ENCODE measurements around the gene LGALS9. TPM values are rescaled to one million over a fixed set of nuclear protein-coding genes. Genes with fewer than 3 reads are reported as not detected.

LGALS9 gene
- total RNA-seq, 1 donor from 2014 or later, result 1.7 TPM

Small RNAs within 50 kb of the gene (small RNA-seq; reads per million reads assigned to genes)
- gene AC015688.1 (ENCODE audit: low replicate concordance), result not detected
- gene AC015688.2 (ENCODE audit: low replicate concordance), result not detected
- not detected for gene AC015688.5 (ENCODE audit: low replicate concordance)
- not detected for gene CPDP1 (ENCODE audit: low replicate concordance)

Other genes with a start within 250 kb of the LGALS9 start
- gene KSR1, start 174.7 kb upstream of the LGALS9 start, total RNA-seq, result 17.7 TPM
- gene NOS2, start 169.3 kb downstream of the LGALS9 start, total RNA-seq, result 0.49 TPM